HG03060 (cell line): ENCODE data around the gene ZNF791.
"Not testable (repeated sequence)": the region's sequence is repeated elsewhere in the genome, so short reads cannot be mapped to it uniquely, and the experiment has no call there.

Experiments
- ATAC-seq: cut with Tn5 transposase; IDR thresholded peaks from one replicate; pipeline ENCODE4 v1.9.1; 2021; ENCODE audit warnings: low read depth, moderate number of reproducible peaks; ENCODE audit not compliant: unreplicated experiment

The ZNF791 gene

DNA sequence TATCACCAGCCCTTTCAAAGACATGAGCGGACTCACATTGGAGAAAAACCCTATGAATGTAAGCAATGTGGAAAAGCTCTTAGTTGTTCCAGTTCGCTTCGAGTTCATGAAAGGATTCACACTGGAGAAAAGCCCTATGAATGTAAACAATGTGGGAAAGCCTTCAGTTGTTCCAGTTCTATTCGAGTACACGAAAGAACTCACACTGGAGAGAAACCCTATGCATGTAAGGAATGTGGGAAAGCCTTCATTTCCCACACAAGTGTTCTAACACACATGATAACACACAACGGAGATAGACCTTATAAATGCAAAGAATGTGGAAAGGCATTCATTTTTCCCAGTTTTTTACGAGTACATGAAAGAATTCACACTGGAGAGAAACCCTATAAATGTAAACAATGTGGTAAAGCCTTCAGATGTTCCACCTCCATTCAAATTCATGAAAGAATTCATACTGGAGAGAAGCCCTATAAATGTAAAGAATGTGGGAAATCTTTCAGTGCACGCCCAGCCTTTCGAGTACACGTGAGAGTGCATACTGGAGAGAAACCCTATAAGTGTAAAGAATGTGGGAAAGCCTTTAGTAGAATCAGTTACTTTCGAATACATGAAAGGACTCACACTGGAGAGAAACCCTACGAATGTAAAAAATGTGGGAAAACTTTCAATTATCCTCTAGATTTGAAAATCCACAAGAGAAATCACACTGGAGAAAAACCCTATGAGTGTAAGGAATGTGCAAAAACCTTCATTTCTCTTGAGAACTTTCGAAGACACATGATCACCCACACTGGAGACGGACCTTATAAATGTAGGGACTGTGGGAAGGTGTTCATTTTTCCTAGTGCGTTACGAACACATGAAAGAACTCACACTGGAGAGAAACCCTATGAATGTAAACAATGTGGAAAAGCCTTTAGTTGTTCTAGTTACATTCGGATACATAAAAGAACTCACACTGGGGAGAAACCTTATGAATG is 17.6 kb downstream of the ZNF791 start:
- no peak for ATAC-seq

DNA sequence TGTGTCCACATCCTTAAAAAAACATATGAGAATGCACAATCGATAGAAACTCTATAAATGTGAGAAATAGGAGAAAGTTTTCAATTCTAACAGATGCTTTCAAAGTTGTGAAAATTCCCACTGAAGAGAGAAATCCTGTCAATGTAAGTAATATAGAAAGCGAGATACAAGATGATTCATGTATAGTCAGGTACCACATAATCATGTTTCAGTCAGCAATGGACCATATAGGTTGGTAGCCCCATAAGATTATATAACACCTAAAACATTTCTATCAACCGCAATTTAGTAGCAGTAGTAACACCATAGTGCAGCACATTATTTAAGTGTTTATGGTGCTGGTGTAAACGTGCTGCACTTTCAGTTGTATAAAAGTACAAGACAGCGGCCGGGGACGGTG is 18.5 kb downstream of the ZNF791 start:
- no peak for ATAC-seq

DNA sequence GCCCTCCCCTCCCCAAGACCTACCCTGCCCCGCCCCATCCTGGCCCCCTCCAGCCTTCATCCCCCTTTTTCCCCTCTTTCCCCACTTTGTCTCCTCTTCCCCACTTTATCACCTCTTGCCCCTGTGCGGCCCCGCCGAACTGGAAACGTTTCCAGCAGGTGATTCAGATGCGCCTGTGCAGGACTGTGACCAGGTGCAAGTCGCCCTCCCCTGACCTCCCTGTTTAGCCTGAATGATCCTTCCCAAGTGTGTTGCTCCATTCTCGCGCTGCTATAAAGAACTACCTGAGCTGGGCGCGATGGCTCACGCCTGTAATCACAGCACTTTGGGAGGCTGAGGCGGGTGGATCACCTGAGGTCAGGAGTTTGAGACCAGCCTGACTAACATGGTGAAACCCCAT is 25.9 kb downstream of the ZNF791 start:
- ATAC-seq = no peak

DNA sequence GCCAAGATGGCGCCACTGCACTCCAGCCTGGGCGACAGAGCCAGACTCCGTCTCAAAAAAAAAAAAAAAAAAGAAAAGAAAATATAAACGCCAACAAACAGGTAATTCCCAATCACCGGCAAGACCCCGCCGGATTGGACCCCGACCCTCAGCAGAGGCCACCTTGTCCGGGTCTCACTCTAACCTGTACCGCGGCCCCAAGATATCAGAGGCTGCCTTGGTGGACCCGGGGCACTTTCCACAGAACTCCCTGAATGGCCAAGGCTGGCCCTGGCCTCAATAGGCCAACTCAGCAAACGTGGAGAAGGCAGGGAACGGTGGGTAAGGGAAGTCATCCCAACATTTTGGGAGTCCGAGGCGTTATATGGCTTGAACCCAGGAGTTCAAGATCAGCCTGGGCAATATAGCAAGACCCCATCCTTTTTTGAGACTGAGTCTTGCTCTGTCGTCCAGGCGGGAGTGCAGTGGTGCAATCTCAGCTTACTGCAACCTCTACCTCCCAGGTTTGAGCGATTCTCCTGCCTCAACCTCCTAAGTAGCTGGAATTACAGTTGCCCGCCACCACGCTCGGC is 28.0 kb downstream of the ZNF791 start:
- ATAC-seq = no peak

DNA sequence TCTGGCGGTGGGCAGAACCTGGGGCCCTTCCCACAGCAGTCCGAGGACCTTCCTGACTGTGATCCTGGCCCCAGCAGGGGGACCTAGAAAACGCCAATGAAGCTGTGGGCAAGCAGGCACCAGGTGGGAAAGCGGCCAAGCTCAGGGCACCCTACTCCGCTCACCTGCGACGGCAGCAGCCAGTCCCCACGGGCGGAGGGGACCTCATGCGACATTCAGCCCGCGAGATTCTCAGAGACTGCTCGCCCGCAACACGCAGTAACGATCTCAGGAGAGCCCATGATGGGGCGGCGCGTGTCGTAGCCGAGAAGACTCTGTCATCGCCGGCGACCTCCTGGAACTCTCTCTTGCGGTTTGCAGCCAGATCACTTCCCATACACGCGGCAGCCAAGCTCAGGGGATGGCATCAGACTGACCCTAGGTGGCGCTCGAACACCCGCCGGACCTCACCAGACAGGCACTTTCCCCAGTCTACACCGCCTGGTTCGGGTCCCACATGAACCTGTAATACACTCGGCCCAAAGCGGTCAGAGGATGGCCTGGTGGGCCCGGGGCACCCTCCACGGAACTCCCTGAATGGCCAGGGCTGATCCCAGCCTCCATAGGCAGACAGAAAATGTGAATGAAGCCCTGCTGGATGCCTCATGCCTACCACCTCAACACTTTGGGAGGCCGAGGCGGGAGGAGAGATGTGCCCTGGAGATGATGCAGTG is 29.3 kb downstream of the ZNF791 start:
- ATAC-seq = no peak

DNA sequence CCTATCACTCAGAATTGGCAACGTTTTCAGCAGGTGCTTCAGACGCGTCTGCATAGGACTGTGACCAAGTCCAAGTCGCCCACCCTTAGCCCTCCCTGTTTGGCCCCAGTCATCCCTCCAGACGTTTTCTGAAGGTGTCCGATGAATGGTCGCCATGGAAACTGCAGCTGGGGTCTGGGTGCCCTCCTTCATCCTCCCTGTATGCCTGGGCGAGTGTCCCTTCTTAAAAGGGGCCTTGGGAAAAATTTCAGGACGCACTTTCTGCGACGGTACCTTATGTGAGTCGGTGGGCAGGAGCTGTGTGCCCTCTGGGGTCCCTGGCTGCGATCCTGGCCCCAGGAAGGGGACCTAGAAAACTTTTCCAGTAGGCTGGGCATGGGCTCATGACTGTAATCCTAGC is 30.7 kb downstream of the ZNF791 start:
- no peak for ATAC-seq

DNA sequence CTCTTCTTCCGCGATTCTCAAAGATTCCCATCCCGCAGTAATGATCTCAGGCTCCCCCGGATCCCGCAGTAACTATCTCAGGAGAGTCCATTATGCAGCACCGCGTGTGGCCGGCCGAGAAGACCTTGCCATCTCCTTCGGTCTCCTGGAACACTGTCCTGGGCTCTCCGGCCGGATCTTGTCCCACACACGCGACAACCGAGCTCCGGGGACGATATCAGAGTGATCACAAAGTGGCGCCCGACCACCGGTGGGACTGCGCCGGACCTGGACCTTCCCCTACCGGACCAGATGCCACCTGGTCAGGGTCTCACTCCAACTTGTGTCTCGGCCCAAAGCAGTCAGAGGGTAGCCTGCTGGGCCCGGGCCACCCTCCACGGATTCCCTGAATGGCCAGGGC is 31.8 kb downstream of the ZNF791 start:
- no peak for ATAC-seq

DNA sequence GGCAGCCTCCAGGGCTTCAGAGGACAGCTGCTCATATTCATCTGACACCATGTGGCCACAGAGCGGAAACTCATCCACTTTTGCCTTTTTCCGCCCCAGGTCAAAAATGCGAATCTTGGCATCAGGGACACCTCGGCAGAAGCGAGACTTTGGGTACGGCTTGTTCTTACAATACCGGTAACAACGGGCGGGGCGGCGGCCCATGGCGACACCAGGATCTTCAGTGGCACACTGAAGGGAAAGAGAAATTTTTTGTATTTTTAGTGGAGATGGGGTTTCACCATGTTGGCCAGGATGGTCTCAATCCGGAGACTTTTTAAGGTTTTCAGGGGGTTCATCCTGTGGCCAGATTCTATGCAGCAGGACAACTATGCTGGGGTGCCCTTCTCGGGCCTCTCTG is 33.0 kb downstream of the ZNF791 start:
- ATAC-seq = not testable (repeated sequence)

DNA sequence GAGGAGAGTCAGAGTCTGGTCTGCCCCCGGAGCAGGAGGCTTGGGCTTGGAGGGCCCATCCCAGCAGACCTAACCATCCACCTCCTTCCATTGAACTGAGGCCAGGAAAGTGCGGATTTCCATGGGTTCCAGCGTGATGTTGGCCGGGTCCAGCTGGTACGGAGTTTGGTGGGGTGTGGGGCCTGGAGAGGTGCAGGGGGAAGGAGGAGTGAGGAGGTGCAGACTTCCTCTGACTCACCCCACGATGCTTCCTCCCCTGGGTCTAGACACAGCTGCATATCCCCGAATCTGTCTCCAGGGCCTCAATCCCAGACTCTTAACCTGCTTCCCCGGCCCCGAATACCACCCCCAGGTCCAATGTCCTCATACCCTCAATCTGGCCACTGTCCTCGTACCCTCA is 35.8 kb downstream of the ZNF791 start:
- no peak for ATAC-seq

DNA sequence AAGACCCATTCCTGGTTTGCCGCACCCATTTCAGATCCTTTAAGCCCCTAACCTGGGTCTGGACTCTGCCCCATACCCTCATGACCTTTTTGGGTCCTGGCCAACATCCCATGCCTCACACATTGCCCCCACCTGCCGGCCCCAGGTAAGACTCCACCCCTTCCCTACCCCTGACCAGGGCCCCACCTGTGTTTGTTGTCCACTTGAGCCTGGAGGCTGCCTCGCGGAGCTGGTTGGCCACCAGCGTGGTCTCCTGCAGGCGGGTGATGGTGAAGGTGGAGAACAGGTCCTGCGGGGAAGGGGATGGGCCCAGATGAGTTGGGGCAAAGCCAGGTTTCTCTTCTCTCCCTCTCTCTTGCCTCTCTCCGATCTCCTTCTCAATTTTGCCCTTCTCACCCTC is 36.3 kb downstream of the ZNF791 start:
- no peak for ATAC-seq

DNA sequence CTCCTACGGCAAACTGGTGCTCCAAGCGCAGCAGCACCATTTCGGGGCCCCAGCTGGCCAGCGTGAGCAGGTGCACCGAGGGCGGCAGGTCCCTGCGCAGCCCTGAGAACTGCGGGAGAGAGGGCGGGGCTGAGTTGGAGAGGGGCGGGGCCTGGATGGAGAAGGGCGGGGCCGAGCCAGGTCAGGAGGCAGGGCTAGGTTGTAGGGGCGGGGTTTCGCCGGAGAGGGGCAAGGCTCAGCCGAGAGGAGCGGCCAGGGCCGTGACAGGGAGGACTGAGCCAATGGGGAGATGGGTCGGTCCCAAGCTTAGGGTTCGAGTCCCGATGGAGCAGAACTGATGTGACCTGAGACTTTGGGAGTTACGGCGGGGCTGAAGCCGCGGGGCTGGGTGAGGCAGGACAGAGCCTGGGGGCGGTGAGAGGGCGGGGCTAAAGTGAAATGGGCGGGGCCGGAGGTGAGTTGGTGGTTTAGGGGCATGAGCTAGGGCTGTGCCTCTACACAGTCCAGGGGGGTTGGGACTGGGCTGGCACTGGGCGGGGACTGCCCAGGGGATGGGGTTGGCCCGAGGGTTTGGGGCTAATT is 36.9 kb downstream of the ZNF791 start:
- no peak for ATAC-seq

DNA sequence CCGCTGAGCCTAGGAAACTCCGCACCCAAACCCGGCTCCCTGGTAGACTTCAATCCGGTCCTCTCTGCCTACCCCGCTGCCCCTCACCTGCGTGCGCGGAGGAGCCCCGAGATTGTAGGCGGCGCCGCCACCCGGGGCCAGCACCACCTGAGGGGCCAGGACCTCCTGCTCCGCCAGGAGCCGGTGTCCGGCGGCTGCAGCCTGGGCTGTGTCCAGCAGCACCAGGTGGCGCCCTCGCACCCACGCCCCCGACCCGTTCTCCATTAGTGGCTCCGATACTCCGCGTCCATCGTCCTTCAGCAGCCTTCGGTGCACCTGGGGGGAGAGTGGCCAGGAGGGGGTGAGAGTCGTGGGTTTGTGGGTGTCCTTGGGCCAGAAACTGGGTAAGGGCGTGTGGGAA is 37.4 kb downstream of the ZNF791 start:
- no peak for ATAC-seq

DNA sequence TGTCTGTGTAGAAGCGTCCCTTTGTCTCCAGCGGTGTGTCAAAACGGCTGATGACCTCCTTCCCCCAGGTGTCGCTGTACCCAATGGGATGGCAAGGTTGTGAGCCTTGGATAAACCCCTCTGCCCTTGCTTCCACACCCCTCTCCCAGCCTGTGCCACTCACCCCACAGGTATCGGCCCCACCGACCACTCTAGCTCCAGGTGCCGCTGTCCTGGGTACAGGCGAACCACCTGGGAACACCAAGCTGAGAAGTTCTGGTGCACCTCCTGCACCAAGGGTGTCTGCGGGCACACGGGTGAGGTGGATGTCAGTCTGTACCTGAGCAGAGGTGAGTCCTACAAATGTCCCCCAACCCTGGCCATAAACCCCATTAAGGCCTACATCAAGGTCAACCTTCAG is 39.2 kb downstream of the ZNF791 start:
- ATAC-seq = no peak

DNA sequence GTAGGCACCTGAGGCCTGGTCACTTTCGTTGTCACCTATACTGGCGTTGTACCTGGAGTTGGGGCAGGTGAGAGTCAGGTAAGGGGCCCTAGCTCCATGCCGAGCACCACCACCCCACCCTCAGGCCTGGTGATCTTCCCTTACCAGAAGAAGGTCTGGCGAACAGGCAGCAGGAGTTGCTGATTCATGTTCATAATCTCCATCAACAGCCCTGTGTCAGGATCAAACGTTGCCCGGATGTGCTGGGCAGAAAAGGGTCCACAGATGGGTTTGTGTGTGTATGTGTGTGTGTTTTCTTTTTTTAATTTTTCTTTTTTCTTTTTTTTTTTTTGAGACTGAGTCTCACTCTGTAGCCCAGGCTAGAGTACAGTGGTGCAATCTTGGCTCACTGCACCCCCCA is 41.5 kb downstream of the ZNF791 start:
- no peak for ATAC-seq

DNA sequence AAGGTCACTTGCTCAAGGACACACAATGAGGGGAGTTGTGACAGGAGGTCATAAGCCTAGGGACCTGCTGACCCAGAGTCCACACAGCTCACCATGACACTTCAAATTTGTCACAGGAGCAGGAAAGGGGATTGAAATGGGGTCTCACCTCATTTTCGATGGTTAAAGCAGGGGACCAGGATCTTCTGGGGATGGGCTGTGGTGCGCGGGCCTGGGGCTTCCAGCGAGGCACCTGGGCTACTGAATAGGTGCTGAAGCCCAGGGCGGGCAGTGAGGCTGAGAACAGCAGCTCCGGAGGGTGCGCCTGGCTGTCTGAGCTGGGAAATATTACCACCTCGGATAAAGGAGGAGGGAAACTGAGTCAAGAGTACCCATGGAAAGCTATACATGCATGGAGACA is 44.8 kb downstream of the ZNF791 start:
- no peak for ATAC-seq

DNA sequence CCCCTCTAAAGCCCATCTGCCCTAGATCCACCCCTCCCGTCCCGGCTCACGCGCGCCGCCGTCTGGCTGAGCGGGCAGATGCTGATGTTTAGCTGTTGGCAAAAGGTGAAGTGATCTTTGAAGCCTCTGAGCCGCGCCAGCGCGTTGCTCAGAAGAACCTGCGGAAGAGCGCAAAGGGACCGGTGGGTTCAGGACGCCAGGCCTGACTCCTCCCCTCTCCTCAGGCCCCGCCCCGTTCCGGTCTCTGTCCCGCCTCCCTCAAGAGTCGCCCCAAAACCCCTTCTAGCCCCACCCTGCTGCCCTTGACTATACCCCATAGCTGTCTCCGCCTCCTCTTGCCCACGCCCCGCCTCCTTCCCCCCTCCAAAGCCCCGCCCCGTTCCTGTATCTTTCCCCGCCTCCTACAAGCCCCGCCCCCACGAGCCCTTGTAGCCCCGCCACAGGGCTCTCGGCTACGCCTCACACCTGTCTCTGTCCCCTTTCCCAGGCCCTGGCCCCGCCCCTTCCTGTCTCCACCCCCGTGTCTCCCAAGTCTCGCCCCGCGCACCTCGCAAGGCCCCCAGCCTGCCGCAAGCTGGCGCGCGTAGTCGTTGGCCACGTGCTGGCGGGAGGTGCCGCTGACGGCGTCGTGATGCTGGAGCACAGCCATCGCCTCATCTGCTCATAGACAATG is 46.3 kb downstream of the ZNF791 start:
- ATAC-seq = no peak

DNA sequence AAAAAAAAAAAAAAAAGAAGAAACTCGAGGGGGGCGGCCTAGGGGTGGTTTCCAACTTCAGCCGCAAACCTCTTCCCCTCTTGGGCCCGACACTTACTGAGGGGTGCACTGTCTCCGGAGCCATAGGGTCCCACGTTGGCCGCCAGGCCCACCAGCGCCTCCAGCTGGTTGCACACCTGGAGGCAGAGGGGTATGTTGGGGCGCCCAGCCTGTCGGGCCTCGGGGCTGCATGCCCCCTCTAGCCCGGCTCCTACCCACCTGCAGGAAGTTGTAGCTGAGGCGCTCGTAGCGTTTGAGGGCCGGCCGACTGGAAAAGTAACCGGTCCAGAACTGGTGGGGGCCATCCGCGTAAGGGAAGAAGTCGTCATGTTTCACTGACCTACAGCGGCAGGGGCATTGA is 47.2 kb downstream of the ZNF791 start:
- no peak for ATAC-seq

DNA sequence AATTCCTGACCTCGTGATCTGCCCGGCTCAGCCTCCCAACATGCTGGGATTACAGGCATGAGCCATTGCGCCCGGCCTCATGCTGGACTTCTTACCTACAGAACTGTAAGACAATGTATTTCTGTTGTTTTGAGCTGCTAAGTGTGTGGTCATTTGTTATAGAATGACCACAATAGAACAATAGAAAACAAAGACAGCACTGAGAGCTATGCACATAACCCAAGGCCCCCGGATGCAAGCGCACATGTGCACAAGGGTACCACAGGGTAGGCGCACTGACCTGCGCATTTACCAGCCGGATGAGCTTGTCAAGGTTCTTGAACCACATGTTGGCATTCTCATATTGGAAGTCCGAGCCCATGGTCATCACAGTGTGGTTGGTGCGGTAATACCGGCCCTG is 50.3 kb downstream of the ZNF791 start:
- no peak for ATAC-seq

DNA sequence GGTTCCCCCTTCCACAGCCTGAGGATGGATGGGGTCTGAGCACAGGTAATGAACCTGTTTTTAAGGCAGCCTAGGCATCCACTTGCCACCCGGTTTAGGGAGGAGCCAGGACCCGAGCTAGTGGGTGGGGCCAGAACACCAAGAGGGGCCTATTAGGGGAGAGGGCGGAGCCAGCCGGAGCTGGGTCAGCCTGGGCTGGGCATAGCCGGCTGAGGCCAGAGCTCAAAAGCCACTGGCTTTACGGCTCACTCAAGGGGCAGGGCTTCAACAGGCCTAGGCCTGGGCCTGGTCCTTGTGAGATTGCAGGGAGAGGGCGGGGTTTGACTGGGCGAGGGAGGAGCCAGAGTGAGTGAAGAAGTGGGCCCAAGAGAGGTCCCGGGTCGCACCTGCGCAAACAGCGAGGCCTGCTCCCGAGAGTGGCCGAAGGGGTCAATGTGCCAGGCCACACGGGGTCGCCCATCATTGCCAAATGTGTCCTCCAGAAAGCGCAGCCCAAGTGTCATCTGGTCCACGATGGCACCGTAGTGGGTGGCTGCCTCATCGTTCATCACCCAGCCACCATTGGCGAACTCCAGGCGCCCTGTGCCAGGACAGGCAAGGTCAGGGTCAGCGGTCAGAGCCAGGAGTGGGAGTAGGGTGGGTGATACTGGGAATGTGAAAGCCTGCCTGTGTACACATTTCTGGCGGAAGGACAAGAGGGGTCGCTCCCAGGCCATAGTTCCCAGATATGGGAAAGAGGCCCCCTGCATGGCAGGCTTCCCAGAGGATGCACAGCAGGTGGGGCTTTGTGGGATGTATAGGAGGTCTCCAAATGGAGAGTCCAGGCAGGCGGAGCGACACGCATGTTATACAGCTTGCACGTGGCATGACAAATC is 53.9 kb downstream of the ZNF791 start:
- no peak for ATAC-seq

DNA sequence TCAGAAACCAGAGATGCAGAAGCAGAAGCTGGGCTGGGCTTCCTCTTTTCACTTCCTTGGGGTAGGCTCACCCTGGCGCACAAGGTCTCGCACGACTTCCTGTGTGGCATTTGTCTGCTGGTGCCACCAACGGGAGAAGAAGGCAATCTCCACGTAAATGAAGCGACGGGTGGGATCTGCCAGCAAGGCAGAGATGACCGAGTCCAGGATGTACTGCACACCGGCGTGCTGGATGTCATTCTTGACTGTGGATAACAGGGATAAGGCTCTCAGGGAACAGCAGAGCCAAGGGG is 54.5 kb downstream of the ZNF791 start:
- no peak for ATAC-seq
